COLO668 (cell line): Measurements from ENCODE around the gene ZBP1.
"Not testable (repeated sequence)": the region's sequence is repeated elsewhere in the genome, so short reads cannot be mapped to it uniquely, and the experiment has no call there.

Source experiments
- DNase-seq: peaks from one replicate; lab custom pipeline; 2025; ENCODE audit not compliant: unreplicated experiment; lab: John Stamatoyannopoulos, UW

Gene ZBP1

GRCh38 chr20:57647933-57648785, 27.9 kb upstream of the ZBP1 start:
- no peak for DNase-seq

DNA sequence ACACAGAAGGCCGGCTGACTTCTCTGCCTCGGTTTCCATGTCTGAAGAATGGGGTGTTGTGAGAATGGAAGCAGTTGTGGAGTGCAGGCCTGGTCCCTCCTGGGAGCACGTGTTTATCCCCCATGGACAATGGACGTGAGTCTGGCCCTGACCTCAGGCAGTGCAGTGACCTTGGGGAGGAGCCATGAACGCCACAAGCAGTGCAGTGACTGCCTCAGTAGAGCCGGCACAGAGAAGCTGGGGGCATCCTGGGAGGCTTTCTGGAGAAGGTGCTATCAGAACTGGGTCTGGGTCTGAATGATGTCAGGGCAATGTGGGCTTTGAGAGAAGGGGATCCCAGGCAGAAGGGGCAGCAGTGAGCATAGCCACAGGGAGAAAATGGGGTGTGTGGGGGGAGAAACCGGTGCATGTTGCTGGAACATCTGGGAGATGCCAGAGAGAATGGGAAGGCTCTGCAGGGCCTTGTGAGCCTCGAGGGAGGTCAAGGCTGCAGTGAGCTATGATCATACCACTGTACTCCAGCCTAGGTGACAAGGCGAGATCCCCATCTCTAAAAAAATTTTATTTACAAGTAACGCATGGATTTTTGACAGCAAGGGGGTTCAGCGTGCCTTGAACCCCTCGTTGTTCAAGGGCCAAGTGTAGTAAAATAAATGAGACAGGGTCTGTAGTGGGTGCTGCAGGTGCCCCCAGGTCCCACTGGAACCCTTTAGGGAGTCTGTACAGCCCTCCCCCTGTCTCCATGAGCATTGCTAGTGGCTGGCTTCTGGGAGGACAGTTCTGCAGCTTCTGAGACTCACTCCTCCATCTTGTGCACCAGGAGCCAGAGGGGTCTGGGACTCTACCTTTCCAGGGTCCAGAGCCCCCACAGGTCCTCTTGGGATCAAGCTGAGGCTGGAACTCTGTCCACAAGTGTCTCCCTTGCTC, 27.0 kb upstream of the ZBP1 start:
- no peak for DNase-seq

- no peak for DNase-seq
Measured at GRCh38 chr20:57638895-57639236, 18.6 kb upstream of the ZBP1 start.

- DNase-seq = no peak
Measured at GRCh38 chr20:57638173-57638894, 18.1 kb upstream of the ZBP1 start.

DNA sequence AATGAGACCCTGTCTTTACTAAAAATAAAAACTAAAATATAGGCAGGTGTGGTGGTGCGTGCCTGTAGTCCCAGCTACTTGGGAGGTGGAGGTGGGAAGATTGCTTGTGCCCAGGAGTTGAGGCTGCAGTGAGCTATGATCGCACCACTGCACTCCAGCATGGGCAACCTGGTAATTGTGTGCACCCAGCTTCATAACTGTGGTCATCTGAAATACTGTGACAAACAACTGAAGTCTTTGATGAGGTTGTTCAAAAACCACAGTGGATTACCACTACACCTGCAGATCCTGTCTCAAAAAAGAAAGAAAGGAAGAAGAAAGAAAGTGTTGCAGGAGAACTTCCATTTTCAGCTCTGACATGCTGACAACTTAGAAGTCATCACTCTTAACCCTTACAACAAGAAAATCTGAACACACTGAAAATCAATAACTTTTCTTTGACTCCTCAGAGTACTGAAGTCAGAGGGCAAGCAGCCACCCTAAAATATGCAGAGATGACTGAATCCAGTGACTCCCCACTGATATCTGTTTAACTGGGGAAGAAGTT, 13.8 kb upstream of the ZBP1 start:
- no peak for DNase-seq

DNA sequence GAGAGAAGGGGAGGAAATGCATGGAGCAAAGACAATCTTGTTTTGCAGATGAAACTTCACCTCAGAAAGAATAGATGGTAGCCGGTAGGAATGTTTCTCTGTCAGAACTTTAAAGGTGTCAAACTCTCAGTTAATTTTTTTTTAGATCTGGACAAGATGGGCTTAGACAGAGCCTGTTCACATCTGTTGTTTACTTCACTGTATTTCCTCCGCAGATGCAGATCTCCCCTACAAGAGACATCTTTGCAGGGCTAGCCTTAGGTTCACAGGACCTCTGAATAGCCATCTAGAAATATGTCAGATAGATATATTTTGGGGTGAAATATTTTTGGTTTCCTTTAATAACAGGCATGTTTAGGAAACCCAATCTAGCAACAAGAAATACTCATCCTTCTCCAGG, 12.1 kb upstream of the ZBP1 start:
- DNase-seq = no peak

DNA sequence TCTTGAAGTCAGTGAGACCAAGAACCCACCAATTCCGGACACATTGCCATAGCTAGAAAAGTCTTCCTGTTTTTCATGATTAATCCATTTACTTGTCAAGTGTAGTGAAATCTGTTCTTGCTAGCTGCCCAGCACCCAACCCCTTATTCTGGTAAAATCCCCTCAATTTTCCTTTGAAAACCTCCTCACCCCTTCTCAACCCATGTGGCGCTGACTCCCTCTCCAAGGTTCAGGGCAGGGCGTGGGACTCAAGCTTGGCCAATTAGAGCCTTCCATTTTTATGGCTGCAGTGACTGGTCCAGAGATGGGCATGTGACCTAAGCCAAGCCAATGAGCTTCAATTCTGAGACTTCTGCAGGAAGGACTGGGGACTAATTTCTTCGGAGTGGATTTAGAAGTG, 9.8 kb upstream of the ZBP1 start:
- DNase-seq = no peak

- not testable (repeated sequence) for DNase-seq
Measured at GRCh38 chr20:57629491-57629901, 9.3 kb upstream of the ZBP1 start.

DNA sequence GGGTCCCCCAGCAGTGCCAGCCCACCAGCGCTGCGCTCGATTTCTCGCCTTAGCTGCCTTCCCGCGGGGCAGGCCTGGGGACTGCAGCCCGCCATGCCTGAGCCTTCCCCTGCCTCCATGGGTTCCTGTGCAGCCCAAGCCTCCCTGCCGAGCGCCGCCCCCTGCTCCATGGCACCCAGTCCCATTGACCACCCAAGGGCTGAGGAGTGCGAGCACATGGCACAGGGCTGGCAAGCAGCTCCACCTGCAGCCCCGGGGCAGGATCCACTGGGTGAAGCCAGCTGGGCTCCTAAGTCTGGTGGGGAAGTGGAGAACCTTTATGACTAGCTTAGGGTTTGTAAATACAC, 8.7 kb upstream of the ZBP1 start:
- DNase-seq = not testable (repeated sequence)

DNA sequence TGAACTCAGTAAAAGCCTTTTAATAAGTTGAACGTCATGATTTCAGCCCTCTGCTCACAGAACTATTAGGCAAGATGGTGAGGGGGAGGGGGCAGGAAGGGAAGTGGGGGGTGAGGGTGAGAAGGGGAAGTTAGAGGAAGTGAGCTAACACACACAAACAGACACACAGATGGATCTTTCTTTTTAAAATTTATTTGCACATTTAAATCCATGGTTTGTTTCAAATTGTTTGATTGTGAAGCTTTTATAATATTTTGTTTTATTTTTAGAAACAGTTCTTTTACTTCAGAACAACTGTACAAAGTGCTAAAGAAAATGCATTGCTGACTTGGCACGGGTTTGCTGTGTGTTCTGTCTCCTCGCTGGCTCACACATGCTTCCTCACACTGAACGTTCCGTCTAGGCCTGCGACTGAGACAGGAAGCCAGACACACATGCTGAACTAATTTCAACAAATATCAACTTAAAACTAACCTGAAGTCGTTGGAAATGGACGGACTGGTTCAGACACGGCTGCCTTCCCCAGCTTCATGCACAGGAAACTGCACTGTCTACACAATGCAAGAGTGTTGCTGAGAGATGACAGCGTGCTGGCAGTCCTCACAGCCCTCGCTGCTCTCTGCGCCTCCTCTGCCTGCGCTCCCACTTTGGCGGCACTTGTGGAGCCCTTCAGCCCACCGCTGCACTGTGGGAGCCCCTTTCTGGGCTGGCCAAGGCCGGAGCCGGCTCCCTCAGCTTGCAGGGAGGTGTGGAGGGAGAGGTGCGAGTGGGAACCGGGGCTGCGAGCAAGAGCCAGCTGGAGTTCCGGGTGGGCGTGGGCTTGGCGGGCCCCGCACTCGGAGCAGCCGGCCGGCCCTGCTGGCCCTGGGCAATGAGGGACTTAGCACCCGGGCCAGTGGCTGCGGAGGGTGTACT, 8.1 kb upstream of the ZBP1 start:
- DNase-seq = no peak

GRCh38 chr20:57627339-57627738, 7.1 kb upstream of the ZBP1 start:
- no peak for DNase-seq

GRCh38 chr20:57625978-57626377, 5.8 kb upstream of the ZBP1 start:
- DNase-seq = no peak

- DNase-seq = no peak
Measured at GRCh38 chr20:57625181-57625958, 5.1 kb upstream of the ZBP1 start.

DNA sequence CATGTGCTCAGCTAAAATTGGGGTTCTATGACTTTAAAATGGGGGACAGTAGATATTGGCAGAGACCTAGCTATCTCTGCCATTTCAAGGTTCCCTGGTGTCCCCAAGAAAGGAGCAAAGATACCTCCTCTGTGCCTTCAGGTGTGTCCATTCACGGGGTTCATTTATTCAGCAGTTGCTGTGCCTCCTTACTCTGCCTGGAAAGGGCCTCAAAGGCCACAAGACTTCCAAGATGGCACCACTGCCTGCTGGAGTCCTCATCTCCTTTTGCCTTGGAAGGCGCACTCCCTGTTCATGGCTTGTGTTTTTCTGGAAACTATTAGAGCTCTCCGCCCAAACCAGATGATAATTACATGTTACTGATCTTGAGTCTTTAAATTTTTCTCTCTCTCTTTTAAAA, 3.9 kb upstream of the ZBP1 start:
- no peak for DNase-seq

DNA sequence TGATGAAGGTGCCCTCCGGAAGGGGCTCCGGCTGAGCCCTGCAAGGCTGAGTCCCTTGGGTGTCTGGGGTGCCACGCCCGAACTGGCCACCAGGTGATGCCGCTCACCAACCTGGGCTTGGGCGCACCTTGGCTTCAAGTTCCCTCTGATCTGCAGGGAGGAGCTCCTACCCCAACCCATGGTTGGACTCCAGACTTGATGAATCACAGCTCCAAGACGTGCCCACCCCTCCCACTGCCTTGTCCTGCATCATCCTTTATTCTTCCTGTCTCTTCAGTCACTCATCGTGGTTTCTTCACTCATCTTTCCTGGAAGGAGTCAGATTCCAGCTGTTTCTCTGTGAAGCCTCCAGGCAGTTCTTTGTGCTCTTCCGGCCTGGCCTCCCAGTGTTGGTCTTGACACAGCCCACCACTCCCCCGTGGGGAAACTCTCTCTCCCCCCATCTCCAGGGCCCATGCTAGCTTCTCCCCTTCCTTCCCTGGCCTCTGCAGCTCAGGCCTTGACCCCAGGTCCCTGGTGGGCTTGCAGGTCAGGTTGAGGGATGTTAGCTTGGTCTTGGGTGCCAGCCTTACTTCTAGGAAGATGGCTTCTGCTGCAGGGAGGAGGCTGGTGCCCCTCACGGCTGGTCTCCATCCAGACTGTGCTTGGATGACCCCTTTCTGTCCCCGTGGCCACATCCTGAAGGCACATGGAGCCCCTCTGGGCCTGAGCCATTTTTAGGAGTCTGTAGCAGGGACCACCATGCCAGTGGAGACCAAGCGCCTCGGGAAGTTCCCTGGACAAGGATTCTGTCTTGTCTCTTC, 2.6 kb upstream of the ZBP1 start:
- peak; percentile 44 for DNase-seq

DNA sequence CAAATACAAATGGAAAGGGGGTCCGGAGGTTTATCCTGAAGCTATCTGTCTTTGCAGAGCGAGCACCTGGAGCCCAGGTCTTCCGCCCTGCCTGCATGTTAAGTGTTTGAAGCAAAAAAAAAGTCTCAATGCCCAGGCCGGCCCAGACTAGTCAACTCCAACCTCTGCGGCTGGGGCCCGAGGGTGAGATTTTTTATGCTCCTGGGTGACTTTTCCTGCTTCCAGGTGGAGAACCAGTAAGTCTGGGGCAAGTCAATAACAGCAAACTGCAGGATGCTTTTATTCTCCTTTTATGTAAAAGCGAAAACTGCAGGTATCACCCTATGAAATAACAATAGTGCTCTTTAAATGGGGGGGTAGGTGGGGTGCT, 2.0 kb upstream of the ZBP1 start:
- no peak for DNase-seq

- no peak for DNase-seq
Measured at GRCh38 chr20:57621421-57622200, 1.4 kb upstream of the ZBP1 start.

- DNase-seq = no peak
Measured at GRCh38 chr20:57620999-57621398, 773 bp upstream of the ZBP1 start.
